HuH-7.5 (cell line): ENCODE results near the gene RAP2B.

ENCODE experiments used
- DNase-seq: peaks from one replicate; pipeline ENCODE4 v3.0.0; 2011; ENCODE audit warnings: low spot score

Gene RAP2B

GRCh38 chr3:153195349-153195879, 33.4 kb downstream of the RAP2B start:
- no peak for DNase-seq

GRCh38 chr3:153209596-153209995, 47.6 kb downstream of the RAP2B start:
- no peak for DNase-seq

- DNase-seq = no peak
Measured at GRCh38 chr3:153210146-153210545, 48.1 kb downstream of the RAP2B start.

- no peak for DNase-seq
Measured at GRCh38 chr3:153210660-153211059, 48.6 kb downstream of the RAP2B start.

GRCh38 chr3:153215497-153215896, 53.5 kb downstream of the RAP2B start:
- DNase-seq = no peak

GRCh38 chr3:153215966-153216365, 53.9 kb downstream of the RAP2B start:
- no peak for DNase-seq

GRCh38 chr3:153216928-153217327, 54.9 kb downstream of the RAP2B start:
- no peak for DNase-seq

- no peak for DNase-seq
Measured at GRCh38 chr3:153219146-153219545, 57.1 kb downstream of the RAP2B start.
